ENCODE results near the gene SPRN. TPM values are rescaled to one million over a fixed set of nuclear protein-coding genes. Genes with fewer than 3 reads are reported as not detected.
A peak's percentile ranks its signal among the peaks of the same experiment; 100 is the strongest.
"Not testable (repeated sequence)": the region's sequence is repeated elsewhere in the genome, so short reads cannot be mapped to it uniquely, and the experiment has no call there.

Gene SPRN
- total RNA-seq, 1 donor from 2014 or later, result not detected

DNA sequence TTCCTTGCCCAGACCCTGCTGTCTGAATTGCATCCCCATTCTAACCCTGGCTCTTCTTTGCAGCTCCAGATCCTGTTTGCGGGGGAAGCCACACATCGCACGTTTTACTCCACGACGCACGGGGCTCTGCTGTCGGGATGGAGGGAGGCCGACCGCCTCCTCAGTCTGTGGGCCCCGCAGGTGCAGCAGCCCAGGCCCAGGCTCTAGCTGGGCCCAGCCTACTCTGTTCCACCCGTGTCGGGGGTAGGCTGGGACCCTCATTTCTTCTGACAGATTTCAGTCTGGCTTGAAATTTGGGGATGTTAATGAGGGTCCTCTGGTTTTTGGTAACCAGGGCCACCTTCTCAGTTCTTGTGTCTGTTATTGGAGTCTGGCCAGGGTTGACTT lies 33.2 kb downstream of the SPRN start:
- TF ChIP-seq, protein P1, sequence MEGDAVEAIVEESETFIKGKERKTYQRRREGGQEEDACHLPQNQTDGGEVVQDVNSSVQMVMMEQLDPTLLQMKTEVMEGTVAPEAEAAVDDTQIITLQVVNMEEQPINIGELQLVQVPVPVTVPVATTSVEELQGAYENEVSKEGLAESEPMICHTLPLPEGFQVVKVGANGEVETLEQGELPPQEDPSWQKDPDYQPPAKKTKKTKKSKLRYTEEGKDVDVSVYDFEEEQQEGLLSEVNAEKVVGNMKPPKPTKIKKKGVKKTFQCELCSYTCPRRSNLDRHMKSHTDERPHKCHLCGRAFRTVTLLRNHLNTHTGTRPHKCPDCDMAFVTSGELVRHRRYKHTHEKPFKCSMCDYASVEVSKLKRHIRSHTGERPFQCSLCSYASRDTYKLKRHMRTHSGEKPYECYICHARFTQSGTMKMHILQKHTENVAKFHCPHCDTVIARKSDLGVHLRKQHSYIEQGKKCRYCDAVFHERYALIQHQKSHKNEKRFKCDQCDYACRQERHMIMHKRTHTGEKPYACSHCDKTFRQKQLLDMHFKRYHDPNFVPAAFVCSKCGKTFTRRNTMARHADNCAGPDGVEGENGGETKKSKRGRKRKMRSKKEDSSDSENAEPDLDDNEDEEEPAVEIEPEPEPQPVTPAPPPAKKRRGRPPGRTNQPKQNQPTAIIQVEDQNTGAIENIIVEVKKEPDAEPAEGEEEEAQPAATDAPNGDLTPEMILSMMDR (IDR thresholded peaks at IDR 0.05; ENCODE audit: borderline replicate concordance), result no peak
- Histone ChIP-seq H3K9me3 (replicated peaks) (no peaks in the 10 kb centered on the region), H3K27ac (replicated peaks) (no peak overlapping the region), H3K36me3 (peaks cover 7% of the 10 kb centered on the region), H3K4me1 (peaks cover 23% of the 10 kb centered on the region), H3K4me3 (no peak overlapping the region), H3K27me3 (ENCODE audit: low read depth) (no peaks in the 10 kb centered on the region)
- intact Hi-C loops (cut with micrococcal nuclease), result no loop called here
- DNase-seq, result no peak

- intact Hi-C loops (cut with micrococcal nuclease), result no loop called here
- Histone ChIP-seq H3K27me3 (ENCODE audit: low read depth) (no peaks in the 10 kb centered on the region), H3K27ac (replicated peaks) (peak overlapping the region; percentile 51), H3K4me1 (peaks cover 22% of the 10 kb centered on the region), H3K4me3 (no peak overlapping the region), H3K9me3 (replicated peaks) (no peaks in the 10 kb centered on the region), H3K36me3 (peaks cover 2% of the 10 kb centered on the region)
- TF ChIP-seq, protein P1 (IDR thresholded peaks at IDR 0.05; ENCODE audit: borderline replicate concordance), result no peak
- no peak for DNase-seq
These were observed 33.7 kb downstream of the SPRN start for GRCh38 chr10:133390597-133391248.

GRCh38 chr10:133388973-133389818 lies 35.2 kb downstream of the SPRN start:
- Histone ChIP-seq H3K27ac (replicated peaks) (peak overlapping the region; percentile 64), H3K36me3 (no peaks in the 10 kb centered on the region), H3K9me3 (replicated peaks) (no peaks in the 10 kb centered on the region), H3K4me3 (peak overlapping the region; percentile 20), H3K27me3 (ENCODE audit: low read depth) (no peaks in the 10 kb centered on the region), H3K4me1 (peaks cover 7% of the 10 kb centered on the region)
- no peak for DNase-seq
- intact Hi-C loops (cut with micrococcal nuclease), result no loop called here
- TF ChIP-seq, protein P1 (IDR thresholded peaks at IDR 0.05; ENCODE audit: borderline replicate concordance), result no peak

GRCh38 chr10:133388236-133388972 lies 36.0 kb downstream of the SPRN start:
- peak overlapping the region; percentile 64 for H3K27ac ChIP-seq (replicated peaks)
- no peaks in the 10 kb centered on the region for H3K36me3 ChIP-seq
- H3K4me3 ChIP-seq, result no peak overlapping the region
- peaks cover 2% of the 10 kb centered on the region for H3K4me1 ChIP-seq
- intact Hi-C loops (cut with micrococcal nuclease), result no loop called here
- no peaks in the 10 kb centered on the region for H3K9me3 ChIP-seq (replicated peaks)
- H3K27me3 ChIP-seq (ENCODE audit: low read depth), result no peaks in the 10 kb centered on the region
- TF ChIP-seq, protein P1 (IDR thresholded peaks at IDR 0.05; ENCODE audit: borderline replicate concordance), result no peak
- no peak for DNase-seq

GRCh38 chr10:133386951-133387350 lies 37.5 kb downstream of the SPRN start:
- H3K36me3 ChIP-seq; H3K27ac ChIP-seq (replicated peaks); DNase-seq; H3K4me3 ChIP-seq; intact Hi-C loops (cut with micrococcal nuclease); H3K4me1 ChIP-seq; H3K9me3 ChIP-seq (replicated peaks); H3K27me3 ChIP-seq (ENCODE audit: low read depth): not testable (repeated sequence)

Measured in left ventricle myocardium inferior (tissue), 1 donor.